SH-SY5Y (cell line): ENCODE data around the gene SPATA20.

ENCODE experiments used
- GATA2 ChIP-seq: IDR thresholded peaks from 2 replicates; pipeline ENCODE4 v1.6.1; 2011; ENCODE audit warnings: mild to moderate bottlenecking, low read depth, low read length
- GATA3 ChIP-seq: IDR thresholded peaks from 2 replicates; pipeline ENCODE4 v1.6.1; 2011; ENCODE audit warnings: low read depth, mild to moderate bottlenecking, low read length, moderate library complexity

DNA sequence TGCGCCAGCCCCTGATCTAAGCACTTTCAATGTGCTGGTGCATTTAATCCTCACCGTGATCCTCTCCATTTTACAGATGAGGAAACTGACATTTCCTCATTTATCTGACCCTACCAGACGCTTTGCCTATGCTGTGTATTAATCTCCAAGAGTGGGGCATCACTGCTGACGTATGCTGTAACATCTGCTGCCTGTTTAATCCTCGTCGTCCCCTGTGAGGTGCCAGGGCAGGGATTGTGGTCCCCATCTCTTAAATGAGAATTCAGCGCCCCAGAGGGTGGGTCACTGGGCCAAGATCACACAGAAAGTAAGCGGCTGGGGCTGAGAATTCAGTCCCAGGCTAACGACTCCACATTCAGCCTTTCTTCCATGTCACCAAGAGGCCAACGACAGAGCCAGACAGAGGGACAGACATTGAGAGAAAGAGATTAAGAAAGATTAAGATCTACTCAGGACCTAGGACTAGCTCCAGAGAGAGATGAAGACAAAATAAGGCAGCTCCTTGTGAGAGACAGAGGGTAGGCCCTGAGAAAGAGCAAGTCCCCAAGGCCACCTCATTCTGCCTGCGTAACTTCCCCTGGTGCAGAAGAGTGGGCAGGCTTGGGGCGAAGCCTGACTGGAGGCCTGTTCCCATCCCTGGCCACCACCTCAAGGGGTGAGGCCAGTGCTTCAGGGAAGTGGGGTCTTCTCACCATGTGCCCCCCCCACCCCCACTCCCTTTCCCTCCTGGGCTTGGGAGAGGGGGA lies 27.1 kb downstream of the SPATA20 start:
- TF ChIP-seq GATA3 (no peak), GATA2 (no peak)
